ENCODE results near the gene CEP89. TPM values are rescaled to one million over a fixed set of nuclear protein-coding genes. Genes with fewer than 3 reads are reported as not detected.
"Not testable (repeated sequence)": the region's sequence is repeated elsewhere in the genome, so short reads cannot be mapped to it uniquely, and the experiment has no call there.

CEP89 gene
- total and polyA plus RNA-seq, 4 donors: 8.7 to 18.7 (median 14.0) TPM

GRCh38 chr19:32988724-32989123, 17.0 kb upstream of the CEP89 start:
- H3K9me3 ChIP-seq (ENCODE audit: control insufficient read depth in 4 of 4, insufficient read depth in 3 of 4, low read length in 3 of 4): peaks cover 0 to 1% (median 0%) of the 10 kb centered on the region in 4 donors
- ATAC-seq (ENCODE audit: insufficient read depth, low FRiP score) (no peak), DNase-seq (no peak)
- H3K4me1 ChIP-seq (ENCODE audit: control insufficient read depth in 5 of 5, insufficient read depth in 5 of 5, low read length in 5 of 5): no peaks in the 10 kb centered on the region
- no peak overlapping the region for H3K9ac ChIP-seq (ENCODE audit: insufficient read depth in 1 of 2, low read length in 2 of 2)
- TF ChIP-seq, protein P1, sequence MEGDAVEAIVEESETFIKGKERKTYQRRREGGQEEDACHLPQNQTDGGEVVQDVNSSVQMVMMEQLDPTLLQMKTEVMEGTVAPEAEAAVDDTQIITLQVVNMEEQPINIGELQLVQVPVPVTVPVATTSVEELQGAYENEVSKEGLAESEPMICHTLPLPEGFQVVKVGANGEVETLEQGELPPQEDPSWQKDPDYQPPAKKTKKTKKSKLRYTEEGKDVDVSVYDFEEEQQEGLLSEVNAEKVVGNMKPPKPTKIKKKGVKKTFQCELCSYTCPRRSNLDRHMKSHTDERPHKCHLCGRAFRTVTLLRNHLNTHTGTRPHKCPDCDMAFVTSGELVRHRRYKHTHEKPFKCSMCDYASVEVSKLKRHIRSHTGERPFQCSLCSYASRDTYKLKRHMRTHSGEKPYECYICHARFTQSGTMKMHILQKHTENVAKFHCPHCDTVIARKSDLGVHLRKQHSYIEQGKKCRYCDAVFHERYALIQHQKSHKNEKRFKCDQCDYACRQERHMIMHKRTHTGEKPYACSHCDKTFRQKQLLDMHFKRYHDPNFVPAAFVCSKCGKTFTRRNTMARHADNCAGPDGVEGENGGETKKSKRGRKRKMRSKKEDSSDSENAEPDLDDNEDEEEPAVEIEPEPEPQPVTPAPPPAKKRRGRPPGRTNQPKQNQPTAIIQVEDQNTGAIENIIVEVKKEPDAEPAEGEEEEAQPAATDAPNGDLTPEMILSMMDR (IDR thresholded peaks at IDR 0.05; ENCODE audit: control extremely low read depth, extremely low read depth): no peak
- H3K27ac ChIP-seq (ENCODE audit: low read depth in 1 of 2, low read length in 1 of 2): no peak overlapping the region
- no peak overlapping the region for H3K4me3 ChIP-seq
- WGBS, 2 donors: 65 to 82% methylated on average over 5 of the region's 5 CpGs
- H3K36me3 ChIP-seq (ENCODE audit: control insufficient read depth in 4 of 4, insufficient read depth in 4 of 4, low read length in 4 of 4): peaks cover 0 to 3% (median 0%) of the 10 kb centered on the region in 4 donors
- no peaks in the 10 kb centered on the region for H3K27me3 ChIP-seq (ENCODE audit: control insufficient read depth in 3 of 3, insufficient read depth in 3 of 3, low read length in 2 of 3)

- not testable (repeated sequence) for H3K4me1 ChIP-seq (ENCODE audit: control insufficient read depth in 5 of 5, insufficient read depth in 5 of 5, low read length in 5 of 5); H3K9ac ChIP-seq (ENCODE audit: insufficient read depth in 1 of 2, low read length in 2 of 2); H3K27me3 ChIP-seq (ENCODE audit: control insufficient read depth in 3 of 3, insufficient read depth in 3 of 3, low read length in 2 of 3); DNase-seq; H3K9me3 ChIP-seq (ENCODE audit: control insufficient read depth in 4 of 4, insufficient read depth in 3 of 4, low read length in 3 of 4); H3K4me3 ChIP-seq; H3K36me3 ChIP-seq (ENCODE audit: control insufficient read depth in 4 of 4, insufficient read depth in 4 of 4, low read length in 4 of 4); H3K27ac ChIP-seq (ENCODE audit: low read depth in 1 of 2, low read length in 1 of 2); ATAC-seq (ENCODE audit: insufficient read depth, low FRiP score)
- 88 to 89% methylated on average over 5 of the region's 5 CpGs for WGBS, 2 donors
Measured at GRCh38 chr19:32988254-32988653, 16.5 kb upstream of the CEP89 start.

DNA sequence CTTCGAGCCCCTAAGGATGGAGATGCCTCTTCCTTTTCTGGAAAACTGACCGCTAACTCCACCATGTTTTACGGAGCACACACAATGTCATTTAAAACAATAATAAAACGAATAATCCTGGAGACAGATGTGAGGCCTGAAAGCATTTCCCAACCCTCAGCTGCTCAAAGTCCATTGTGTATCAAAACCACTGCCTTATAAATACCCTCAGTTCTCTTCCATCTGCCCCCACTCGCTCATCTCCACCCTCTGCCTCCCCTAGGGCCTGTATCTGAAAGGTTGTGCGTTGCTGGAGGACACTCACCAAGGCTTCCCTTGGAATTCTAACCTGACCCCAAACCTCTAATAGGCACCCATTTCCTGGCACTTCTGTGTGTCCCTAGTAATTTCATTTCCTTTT, 10.7 kb upstream of the CEP89 start:
- H3K4me3 ChIP-seq; H3K27ac ChIP-seq (ENCODE audit: low read depth in 1 of 2, low read length in 1 of 2); ATAC-seq (ENCODE audit: insufficient read depth, low FRiP score); H3K27me3 ChIP-seq (ENCODE audit: control insufficient read depth in 3 of 3, insufficient read depth in 3 of 3, low read length in 2 of 3); H3K9me3 ChIP-seq (ENCODE audit: control insufficient read depth in 4 of 4, insufficient read depth in 3 of 4, low read length in 3 of 4); H3K36me3 ChIP-seq (ENCODE audit: control insufficient read depth in 4 of 4, insufficient read depth in 4 of 4, low read length in 4 of 4); H3K4me1 ChIP-seq (ENCODE audit: control insufficient read depth in 5 of 5, insufficient read depth in 5 of 5, low read length in 5 of 5); H3K9ac ChIP-seq (ENCODE audit: insufficient read depth in 1 of 2, low read length in 2 of 2); DNase-seq: not testable (repeated sequence)
- WGBS, 2 donors: 97% methylated on average over 6 of the region's 6 CpGs

DNA sequence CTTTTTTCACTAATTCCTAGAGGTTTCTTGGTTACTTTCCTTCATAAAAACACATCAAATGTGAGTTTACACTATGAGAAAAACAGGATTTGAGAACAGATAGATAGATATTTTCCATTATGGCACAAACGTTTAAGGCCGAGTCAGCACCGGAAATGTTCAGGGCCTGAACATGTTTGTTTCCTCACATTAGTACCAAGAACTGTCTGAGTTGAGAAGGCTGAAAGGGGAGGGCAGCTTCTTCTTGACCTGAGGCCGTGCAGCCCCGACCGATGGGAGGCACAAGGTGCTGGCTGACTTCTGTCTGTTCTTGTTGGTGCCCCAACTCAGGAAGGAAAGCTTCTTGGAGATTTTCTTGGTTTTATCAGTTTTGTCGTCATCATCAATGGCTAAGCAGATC, 8.0 kb upstream of the CEP89 start:
- not testable (repeated sequence) for ATAC-seq (ENCODE audit: insufficient read depth, low FRiP score); H3K4me3 ChIP-seq; H3K36me3 ChIP-seq (ENCODE audit: control insufficient read depth in 4 of 4, insufficient read depth in 4 of 4, low read length in 4 of 4); H3K9me3 ChIP-seq (ENCODE audit: control insufficient read depth in 4 of 4, insufficient read depth in 3 of 4, low read length in 3 of 4); H3K27me3 ChIP-seq (ENCODE audit: control insufficient read depth in 3 of 3, insufficient read depth in 3 of 3, low read length in 2 of 3); H3K9ac ChIP-seq (ENCODE audit: insufficient read depth in 1 of 2, low read length in 2 of 2); H3K4me1 ChIP-seq (ENCODE audit: control insufficient read depth in 5 of 5, insufficient read depth in 5 of 5, low read length in 5 of 5); H3K27ac ChIP-seq (ENCODE audit: low read depth in 1 of 2, low read length in 1 of 2); DNase-seq
- WGBS, 2 donors: 85% methylated on average over 6 to 7 of the region's 7 CpGs

DNA sequence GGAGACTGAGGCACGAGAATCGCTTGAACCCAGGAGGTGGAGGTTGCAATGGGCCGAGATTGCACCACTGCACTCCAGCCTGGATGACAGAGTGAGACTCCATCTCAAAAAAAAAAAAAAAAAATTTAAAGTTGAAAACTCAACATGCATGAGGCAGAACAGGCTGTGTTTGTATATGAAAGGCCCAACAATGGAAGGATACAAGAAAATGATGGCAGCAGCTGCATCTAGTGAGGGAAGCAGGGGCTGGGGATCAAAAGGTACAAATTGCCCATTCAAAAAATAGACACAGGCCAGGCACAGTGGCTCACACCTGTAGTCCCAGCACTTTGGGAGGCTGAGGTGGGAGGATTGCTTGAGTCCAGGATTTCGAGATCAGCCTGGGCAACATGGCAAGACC, 6.1 kb upstream of the CEP89 start:
- WGBS, 2 donors: 95 to 97% methylated on average over 4 of the region's 4 CpGs
- H3K27ac ChIP-seq (ENCODE audit: low read depth in 1 of 2, low read length in 1 of 2): not testable (repeated sequence)

More for the DNA sequence above, 6.1 kb upstream of the CEP89 start:
- not testable (repeated sequence) for H3K27me3 ChIP-seq (ENCODE audit: control insufficient read depth in 3 of 3, insufficient read depth in 3 of 3, low read length in 2 of 3); DNase-seq; H3K9me3 ChIP-seq (ENCODE audit: control insufficient read depth in 4 of 4, insufficient read depth in 3 of 4, low read length in 3 of 4); H3K36me3 ChIP-seq (ENCODE audit: control insufficient read depth in 4 of 4, insufficient read depth in 4 of 4, low read length in 4 of 4); ATAC-seq (ENCODE audit: insufficient read depth, low FRiP score); H3K4me1 ChIP-seq (ENCODE audit: control insufficient read depth in 5 of 5, insufficient read depth in 5 of 5, low read length in 5 of 5); H3K9ac ChIP-seq (ENCODE audit: insufficient read depth in 1 of 2, low read length in 2 of 2); H3K4me3 ChIP-seq

All from lung (tissue), 12 donors.